ENCODE measurements around the gene RNF152.

Gene RNF152

DNA sequence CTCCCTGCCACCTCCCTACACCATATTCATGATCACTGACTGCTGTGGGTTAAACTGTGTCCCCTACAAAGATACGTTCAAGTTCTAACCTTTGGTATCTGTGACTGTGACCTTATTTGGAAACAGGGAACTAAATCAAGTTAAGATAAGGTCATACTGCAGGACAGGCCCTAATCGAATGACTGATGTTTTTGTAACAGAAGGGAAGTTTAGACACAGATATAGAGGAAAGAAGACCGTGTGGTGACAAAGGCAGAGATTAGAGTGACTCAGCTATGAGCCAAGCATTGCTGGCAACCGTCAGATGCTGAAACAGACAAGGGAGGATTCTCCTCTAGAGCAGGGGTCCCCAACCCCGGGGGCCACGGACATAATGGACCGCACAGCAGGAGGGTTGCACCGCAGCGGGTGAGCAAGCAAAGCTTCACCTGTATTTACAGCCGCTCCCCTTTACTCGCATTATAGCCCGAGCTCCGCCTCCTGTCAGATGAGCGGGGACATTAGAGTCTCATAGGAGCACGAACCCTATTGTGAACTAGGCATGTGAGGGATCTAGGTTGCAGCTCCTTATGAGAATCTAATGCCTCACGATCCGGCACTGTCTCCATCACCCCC lies 28.9 kb upstream of the RNF152 start:
- H3K4me1 ChIP-seq (ENCODE audit: control insufficient read depth in 2 of 2, insufficient read depth in 2 of 2, low read length in 2 of 2), result no peaks in the 10 kb centered on the region
- no peak overlapping the region for H3K9ac ChIP-seq (ENCODE audit: low read depth in 1 of 2, low read length in 2 of 2)
- no peak overlapping the region for H3K27ac ChIP-seq (ENCODE audit: low read depth in 2 of 2, low read length in 2 of 2)
- no peaks in the 10 kb centered on the region for H3K36me3 ChIP-seq (ENCODE audit: control insufficient read depth in 2 of 2, insufficient read depth in 2 of 2, low read length in 2 of 2)
- H3K27me3 ChIP-seq (ENCODE audit: control insufficient read depth in 2 of 2, insufficient read depth in 2 of 2, low read length in 2 of 2), result no peaks in the 10 kb centered on the region
- no peaks in the 10 kb centered on the region for H3K9me3 ChIP-seq (ENCODE audit: control insufficient read depth in 2 of 2, low read length in 2 of 2)
- no peak overlapping the region for H3K4me3 ChIP-seq (ENCODE audit: low read length in 2 of 2)

GRCh38 chr18:61917818-61918217 lies 25.0 kb upstream of the RNF152 start:
- H3K36me3 ChIP-seq (ENCODE audit: control insufficient read depth in 2 of 2, insufficient read depth in 2 of 2, low read length in 2 of 2), result no peaks in the 10 kb centered on the region
- no peak overlapping the region for H3K27ac ChIP-seq (ENCODE audit: low read depth in 2 of 2, low read length in 2 of 2)
- H3K4me3 ChIP-seq (ENCODE audit: low read length in 2 of 2), result no peak overlapping the region
- no peaks in the 10 kb centered on the region for H3K4me1 ChIP-seq (ENCODE audit: control insufficient read depth in 2 of 2, insufficient read depth in 2 of 2, low read length in 2 of 2)
- no peaks in the 10 kb centered on the region for H3K27me3 ChIP-seq (ENCODE audit: control insufficient read depth in 2 of 2, insufficient read depth in 2 of 2, low read length in 2 of 2)
- no peaks in the 10 kb centered on the region for H3K9me3 ChIP-seq (ENCODE audit: control insufficient read depth in 2 of 2, low read length in 2 of 2)
- H3K9ac ChIP-seq (ENCODE audit: low read depth in 1 of 2, low read length in 2 of 2), result no peak overlapping the region

- Histone ChIP-seq H3K27ac (ENCODE audit: low read depth in 2 of 2, low read length in 2 of 2) (no peak overlapping the region), H3K27me3 (ENCODE audit: control insufficient read depth in 2 of 2, insufficient read depth in 2 of 2, low read length in 2 of 2) (no peaks in the 10 kb centered on the region), H3K4me3 (ENCODE audit: low read length in 2 of 2) (no peak overlapping the region), H3K9ac (ENCODE audit: low read depth in 1 of 2, low read length in 2 of 2) (no peak overlapping the region), H3K4me1 (ENCODE audit: control insufficient read depth in 2 of 2, insufficient read depth in 2 of 2, low read length in 2 of 2) (no peaks in the 10 kb centered on the region), H3K9me3 (ENCODE audit: control insufficient read depth in 2 of 2, low read length in 2 of 2) (no peaks in the 10 kb centered on the region), H3K36me3 (ENCODE audit: control insufficient read depth in 2 of 2, insufficient read depth in 2 of 2, low read length in 2 of 2) (no peaks in the 10 kb centered on the region)
Measured at GRCh38 chr18:61912476-61912875, 19.7 kb upstream of the RNF152 start.

- no peak overlapping the region for H3K27ac ChIP-seq (ENCODE audit: low read depth in 2 of 2, low read length in 2 of 2)
- no peaks in the 10 kb centered on the region for H3K4me1 ChIP-seq (ENCODE audit: control insufficient read depth in 2 of 2, insufficient read depth in 2 of 2, low read length in 2 of 2)
- H3K27me3 ChIP-seq (ENCODE audit: control insufficient read depth in 2 of 2, insufficient read depth in 2 of 2, low read length in 2 of 2), result no peaks in the 10 kb centered on the region
- no peak overlapping the region for H3K9ac ChIP-seq (ENCODE audit: low read depth in 1 of 2, low read length in 2 of 2)
- no peak overlapping the region for H3K4me3 ChIP-seq (ENCODE audit: low read length in 2 of 2)
- H3K9me3 ChIP-seq (ENCODE audit: control insufficient read depth in 2 of 2, low read length in 2 of 2), result no peaks in the 10 kb centered on the region
- no peaks in the 10 kb centered on the region for H3K36me3 ChIP-seq (ENCODE audit: control insufficient read depth in 2 of 2, insufficient read depth in 2 of 2, low read length in 2 of 2)
Measured at GRCh38 chr18:61910101-61910500, 17.3 kb upstream of the RNF152 start.

GRCh38 chr18:61908661-61909060 lies 15.9 kb upstream of the RNF152 start:
- H3K9ac ChIP-seq (ENCODE audit: low read depth in 1 of 2, low read length in 2 of 2), result no peak overlapping the region
- H3K4me3 ChIP-seq (ENCODE audit: low read length in 2 of 2), result no peak overlapping the region
- H3K4me1 ChIP-seq (ENCODE audit: control insufficient read depth in 2 of 2, insufficient read depth in 2 of 2, low read length in 2 of 2), result no peaks in the 10 kb centered on the region
- H3K36me3 ChIP-seq (ENCODE audit: control insufficient read depth in 2 of 2, insufficient read depth in 2 of 2, low read length in 2 of 2), result no peaks in the 10 kb centered on the region
- H3K9me3 ChIP-seq (ENCODE audit: control insufficient read depth in 2 of 2, low read length in 2 of 2), result no peaks in the 10 kb centered on the region
- no peaks in the 10 kb centered on the region for H3K27me3 ChIP-seq (ENCODE audit: control insufficient read depth in 2 of 2, insufficient read depth in 2 of 2, low read length in 2 of 2)
- no peak overlapping the region for H3K27ac ChIP-seq (ENCODE audit: low read depth in 2 of 2, low read length in 2 of 2)

- no peaks in the 10 kb centered on the region for H3K36me3 ChIP-seq (ENCODE audit: control insufficient read depth in 2 of 2, insufficient read depth in 2 of 2, low read length in 2 of 2)
- H3K4me3 ChIP-seq (ENCODE audit: low read length in 2 of 2), result no peak overlapping the region
- no peaks in the 10 kb centered on the region for H3K27me3 ChIP-seq (ENCODE audit: control insufficient read depth in 2 of 2, insufficient read depth in 2 of 2, low read length in 2 of 2)
- no peak overlapping the region for H3K9ac ChIP-seq (ENCODE audit: low read depth in 1 of 2, low read length in 2 of 2)
- H3K9me3 ChIP-seq (ENCODE audit: control insufficient read depth in 2 of 2, low read length in 2 of 2), result no peaks in the 10 kb centered on the region
- H3K4me1 ChIP-seq (ENCODE audit: control insufficient read depth in 2 of 2, insufficient read depth in 2 of 2, low read length in 2 of 2), result peaks cover 0 to 4% of the 10 kb centered on the region in 2 donors
- H3K27ac ChIP-seq (ENCODE audit: low read depth in 2 of 2, low read length in 2 of 2), result no peak overlapping the region
Measured at GRCh38 chr18:61901323-61901986, 8.6 kb upstream of the RNF152 start.

GRCh38 chr18:61900504-61901281 lies 7.9 kb upstream of the RNF152 start:
- Histone ChIP-seq H3K4me1 (ENCODE audit: control insufficient read depth in 2 of 2, insufficient read depth in 2 of 2, low read length in 2 of 2) (peaks cover 0 to 4% of the 10 kb centered on the region in 2 donors), H3K4me3 (ENCODE audit: low read length in 2 of 2) (no peak overlapping the region), H3K9ac (ENCODE audit: low read depth in 1 of 2, low read length in 2 of 2) (no peak overlapping the region), H3K36me3 (ENCODE audit: control insufficient read depth in 2 of 2, insufficient read depth in 2 of 2, low read length in 2 of 2) (no peaks in the 10 kb centered on the region), H3K9me3 (ENCODE audit: control insufficient read depth in 2 of 2, low read length in 2 of 2) (no peaks in the 10 kb centered on the region), H3K27me3 (ENCODE audit: control insufficient read depth in 2 of 2, insufficient read depth in 2 of 2, low read length in 2 of 2) (no peaks in the 10 kb centered on the region), H3K27ac (ENCODE audit: low read depth in 2 of 2, low read length in 2 of 2) (no peak overlapping the region)

DNA sequence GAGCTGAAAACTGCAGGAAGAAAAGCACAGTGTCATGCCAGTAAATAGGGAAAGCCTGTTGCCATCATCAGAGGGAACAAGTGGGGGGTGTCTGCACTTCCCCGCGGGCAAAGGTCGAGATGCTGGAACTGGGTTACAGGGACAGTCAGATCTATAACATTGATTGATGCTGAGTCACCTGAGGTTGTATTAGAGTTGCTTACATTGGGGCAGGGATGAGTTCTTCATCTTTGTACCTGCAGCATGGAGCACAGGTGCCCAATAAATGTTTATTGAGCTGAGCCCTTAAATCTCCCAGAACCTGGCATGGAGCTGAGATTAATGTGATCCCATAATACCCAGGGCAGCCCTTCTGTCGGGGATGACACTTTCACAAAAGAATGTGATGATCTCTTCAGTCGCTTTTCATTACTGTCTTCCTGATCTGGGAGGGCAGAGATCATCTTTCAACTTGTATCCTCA lies 5.9 kb upstream of the RNF152 start:
- H3K4me1 ChIP-seq (ENCODE audit: control insufficient read depth in 2 of 2, insufficient read depth in 2 of 2, low read length in 2 of 2), result peaks cover 5 to 9% of the 10 kb centered on the region in 2 donors
- no peak overlapping the region for H3K9ac ChIP-seq (ENCODE audit: low read depth in 1 of 2, low read length in 2 of 2)
- H3K27ac ChIP-seq (ENCODE audit: low read depth in 2 of 2, low read length in 2 of 2), result no peak overlapping the region
- H3K36me3 ChIP-seq (ENCODE audit: control insufficient read depth in 2 of 2, insufficient read depth in 2 of 2, low read length in 2 of 2), result no peaks in the 10 kb centered on the region
- no peaks in the 10 kb centered on the region for H3K9me3 ChIP-seq (ENCODE audit: control insufficient read depth in 2 of 2, low read length in 2 of 2)
- no peak overlapping the region for H3K4me3 ChIP-seq (ENCODE audit: low read length in 2 of 2)
- no peaks in the 10 kb centered on the region for H3K27me3 ChIP-seq (ENCODE audit: control insufficient read depth in 2 of 2, insufficient read depth in 2 of 2, low read length in 2 of 2)

DNA sequence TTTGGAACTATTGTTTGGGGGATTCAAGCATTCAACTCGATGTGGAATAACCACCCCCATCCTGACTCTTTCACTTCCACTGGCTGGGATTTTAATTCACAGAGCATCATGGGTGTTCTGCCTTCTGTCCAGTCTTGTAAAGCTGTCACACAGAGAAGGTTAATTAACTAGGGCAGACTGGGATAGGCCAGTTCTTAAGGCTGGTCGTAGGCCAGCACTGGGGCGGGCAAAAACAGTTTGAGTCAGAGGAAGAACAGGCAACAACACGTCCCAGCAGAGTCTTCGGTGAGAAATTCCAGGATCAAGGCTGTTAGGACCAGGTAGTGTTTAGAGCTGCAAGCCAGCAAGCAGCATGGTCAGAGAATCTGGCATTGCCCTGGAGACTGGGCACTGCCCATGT lies 4.0 kb upstream of the RNF152 start:
- H3K36me3 ChIP-seq (ENCODE audit: control insufficient read depth in 2 of 2, insufficient read depth in 2 of 2, low read length in 2 of 2), result no peaks in the 10 kb centered on the region
- peak overlapping the region in 1 of 2 donors; percentile 11 for H3K4me3 ChIP-seq (ENCODE audit: low read length in 2 of 2)
- no peaks in the 10 kb centered on the region for H3K9me3 ChIP-seq (ENCODE audit: control insufficient read depth in 2 of 2, low read length in 2 of 2)
- no peaks in the 10 kb centered on the region for H3K27me3 ChIP-seq (ENCODE audit: control insufficient read depth in 2 of 2, insufficient read depth in 2 of 2, low read length in 2 of 2)
- no peak overlapping the region for H3K9ac ChIP-seq (ENCODE audit: low read depth in 1 of 2, low read length in 2 of 2)
- peaks cover 11 to 13% of the 10 kb centered on the region in 2 donors for H3K4me1 ChIP-seq (ENCODE audit: control insufficient read depth in 2 of 2, insufficient read depth in 2 of 2, low read length in 2 of 2)
- H3K27ac ChIP-seq (ENCODE audit: low read depth in 2 of 2, low read length in 2 of 2), result no peak overlapping the region

DNA sequence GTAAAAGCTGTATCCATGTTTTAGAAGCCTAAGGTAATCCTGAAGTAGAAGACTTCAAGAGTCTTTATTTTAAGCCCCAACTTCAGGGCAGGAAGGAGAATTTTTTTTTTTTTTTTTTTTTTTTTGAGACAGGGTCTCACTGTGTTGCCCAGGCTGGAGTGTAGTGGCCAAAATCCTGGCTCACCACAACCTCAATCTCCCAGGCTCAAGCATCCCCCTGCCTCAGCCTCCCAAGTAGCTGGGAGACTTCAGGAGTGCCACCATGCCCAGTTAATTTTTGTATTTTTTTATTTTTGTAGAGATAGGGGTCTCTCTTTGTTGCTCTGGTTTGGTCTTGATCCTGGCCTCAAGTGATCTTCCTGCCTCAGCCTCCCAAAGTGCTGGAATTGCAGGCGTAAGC lies 3.3 kb upstream of the RNF152 start:
- Histone ChIP-seq H3K9me3 (ENCODE audit: control insufficient read depth in 2 of 2, low read length in 2 of 2) (no peaks in the 10 kb centered on the region), H3K27ac (ENCODE audit: low read depth in 2 of 2, low read length in 2 of 2) (no peak overlapping the region), H3K27me3 (ENCODE audit: control insufficient read depth in 2 of 2, insufficient read depth in 2 of 2, low read length in 2 of 2) (no peaks in the 10 kb centered on the region), H3K9ac (ENCODE audit: low read depth in 1 of 2, low read length in 2 of 2) (no peak overlapping the region), H3K4me3 (ENCODE audit: low read length in 2 of 2) (no peak overlapping the region), H3K36me3 (ENCODE audit: control insufficient read depth in 2 of 2, insufficient read depth in 2 of 2, low read length in 2 of 2) (no peaks in the 10 kb centered on the region), H3K4me1 (ENCODE audit: control insufficient read depth in 2 of 2, insufficient read depth in 2 of 2, low read length in 2 of 2) (peaks cover 11 to 12% of the 10 kb centered on the region in 2 donors)
